K562 (cell line): Measurements from ENCODE around the gene SORCS2. TPM values are rescaled to one million over a fixed set of nuclear protein-coding genes. Genes with fewer than 3 reads are reported as not detected.

Experiments used
- ATAC-seq: fragments of 200-7000 bp; cut with Tn5 transposase; 3 replicates; pipeline ENCODE4 v1.9.1; 2020; ENCODE audit warnings: moderate library complexity
- BruUV-seq: library from RNA; stranded (reverse); fragments of 400-500 nt; replicated peaks from 2 replicates; lab custom pipeline; 2021; lab: Mats Ljungman, UMichigan
- CTCF ChIA-PET: fragments of 300-600 bp; formaldehyde crosslinking; extraction: SDS; loops from one replicate; lab custom pipeline; 2021; ENCODE audit warnings: low intra/inter-chr PET ratio; lab: Yijun Ruan, JAX
- POLR2A ChIA-PET: fragments of 300-600, 350-650 bp; sonication (Branson Sonifier 250); formaldehyde crosslinking; extraction: SDS; loops from one replicate; lab custom pipeline; 2021; ENCODE audit warnings: antibody characterized with exemption, inconsistent platforms; lab: Yijun Ruan, JAX
- DNase-seq, 4 experiments: peaks; one replicate each; pipeline versions ENCODE4 v3.0.0 to v3.0.0-alpha.2; 2011 to 2018; ENCODE audit warnings: low spot score in 3 of 4, mixed read lengths in 3 of 4; ENCODE audit errors: extremely low read depth in 1 of 4
- FAIRE-seq: peaks from 2 replicates; lab custom pipeline; 2011; peaks lifted over from hg19 to GRCh38; lab: Jason Lieb, UNC
- H2AFZ ChIP-seq: 2 replicates; pipeline ENCODE4 v1.6.0; 2011; ENCODE audit warnings: low read depth, low read length, control low read depth, inconsistent platforms
- H3K27ac ChIP-seq: fragments of 200-600 bp; 3 replicates; pipeline ENCODE4 v1.8.0; 2011; ENCODE audit warnings: low read depth, mild to moderate bottlenecking, control low read depth, inconsistent platforms, low read length, moderate library complexity, mixed read lengths; ENCODE audit errors: extremely low read depth
- H3K27me3 ChIP-seq, 2 experiments: fragments of 300-600 bp in 1 of 2; 2 replicates in 1 of 2; 3 replicates in 1 of 2; pipeline versions ENCODE4 v1.6.0 to v1.8.0; 2011; ENCODE audit warnings: inconsistent platforms in 2 of 2, low read length in 2 of 2, mild to moderate bottlenecking in 1 of 2, mixed read lengths in 1 of 2, moderate library complexity in 1 of 2; ENCODE audit not compliant: control insufficient read depth in 2 of 2, insufficient read depth in 2 of 2
- H3K36me3 ChIP-seq: fragments of 300-600 bp; 3 replicates; pipeline ENCODE4 v1.8.0; 2011; ENCODE audit warnings: mild to moderate bottlenecking, low read length, inconsistent platforms; ENCODE audit not compliant: control insufficient read depth, insufficient read depth
- H3K4me1 ChIP-seq, 2 experiments: fragments of 200-600 bp in 1 of 2; replicated peaks in 1 of 2; 2 replicates in 1 of 2; 3 replicates in 1 of 2; pipeline versions ENCODE4 v1.5.1 to v1.8.0; 2011; ENCODE audit warnings: inconsistent platforms in 2 of 2, low read length in 2 of 2, mild to moderate bottlenecking in 1 of 2, mixed read lengths in 1 of 2, moderate library complexity in 1 of 2; ENCODE audit not compliant: control insufficient read depth in 2 of 2, insufficient read depth in 2 of 2
- H3K4me2 ChIP-seq: 2 replicates; pipeline ENCODE4 v1.6.1; 2011; ENCODE audit warnings: low read length, control low read depth, inconsistent platforms, mixed read lengths; ENCODE audit not compliant: insufficient read depth
- H3K4me3 ChIP-seq: fragments of 200-600 bp; sonication (generic), shearing (Covaris generic); 2 replicates; pipeline ENCODE4 v1.5.1; 2016; ENCODE audit warnings: control low read depth, inconsistent platforms
- H3K79me2 ChIP-seq: fragments of 200-600 bp; 3 replicates; pipeline ENCODE4 v1.8.0; 2011; ENCODE audit warnings: low read length, inconsistent platforms; ENCODE audit not compliant: control insufficient read depth, insufficient read depth
- H3K9ac ChIP-seq, 2 experiments: 2 replicates each; pipeline versions ENCODE4 v1.6.0 to v1.6.1; 2011; ENCODE audit warnings: low read depth in 2 of 2, low read length in 2 of 2, control low read depth in 1 of 2, inconsistent platforms in 1 of 2, mild to moderate bottlenecking in 1 of 2, mixed read lengths in 1 of 2; ENCODE audit not compliant: insufficient read depth in 1 of 2
- H3K9me1 ChIP-seq: one replicate; pipeline ENCODE4 v1.6.0; 2011; ENCODE audit warnings: inconsistent platforms, mild to moderate bottlenecking, low read length, moderate library complexity; ENCODE audit not compliant: control insufficient read depth, insufficient read depth
- H3K9me3 ChIP-seq: replicated peaks from 2 replicates; pipeline ENCODE4 v1.5.1; 2011; ENCODE audit warnings: low read depth, low read length, inconsistent platforms; ENCODE audit not compliant: control insufficient read depth, insufficient read depth
- H4K20me1 ChIP-seq: replicated peaks from 2 replicates; pipeline ENCODE4 v1.6.1; 2011; ENCODE audit warnings: low read length, inconsistent platforms, mixed read lengths; ENCODE audit not compliant: control insufficient read depth, insufficient read depth
- ATF7 ChIP-seq: fragments of 450-650 bp; IDR thresholded peaks from 2 replicates; pipeline ENCODE4 v1.7.1; 2014; ENCODE audit warnings: mild to moderate bottlenecking, moderate library complexity
- DMBX1 ChIP-seq: fragments of 250-450 bp; sonication (Bioruptor Pico); IDR thresholded peaks from 2 replicates; pipeline ENCODE4 v1.8.0; 2022; ENCODE audit warnings: inconsistent platforms, mild to moderate bottlenecking, moderate library complexity, borderline replicate concordance
- HMG20A ChIP-seq: fragments of 450-650 bp; formaldehyde crosslinking; conservative IDR thresholded peaks from 2 replicates; pipeline ENCODE4 v1.4.0; 2020; ENCODE audit warnings: mild to moderate bottlenecking, mixed read lengths
- SMAD4 ChIP-seq: fragments of 250-450 bp; sonication (Bioruptor Pico); conservative IDR thresholded peaks from 2 replicates; pipeline ENCODE4 v1.8.0; 2021; ENCODE audit warnings: inconsistent platforms, mild to moderate bottlenecking, moderate library complexity
- TCF7L2 ChIP-seq: fragments of 150-350 bp; IDR thresholded peaks from 2 replicates; pipeline ENCODE4 v1.6.1; 2016; ENCODE audit warnings: low read depth, mild to moderate bottlenecking, low read length, moderate library complexity
- ZNF3 ChIP-seq: fragments of 250-450 bp; sonication (Bioruptor Pico); IDR thresholded peaks from 2 replicates; pipeline ENCODE4 v1.5.0; 2021; ENCODE audit warnings: mild to moderate bottlenecking, moderate library complexity
- ZNF324 ChIP-seq: fragments of 250-450 bp; sonication (Bioruptor Pico); IDR thresholded peaks from 2 replicates; pipeline ENCODE4 v1.4.0; 2020; ENCODE audit warnings: mild to moderate bottlenecking
- ZNF695 ChIP-seq: fragments of 450-650 bp; formaldehyde crosslinking; IDR thresholded peaks from 2 replicates; pipeline ENCODE4 v1.4.0; 2020; ENCODE audit warnings: mild to moderate bottlenecking, moderate library complexity
- WGBS: fragments of 100-300 bp; shearing (Covaris generic); methylation state at CpG from one replicate; pipeline ENCODE4 v1.1.6; 2016; ENCODE audit warnings: low coverage, mixed read lengths; ENCODE audit not compliant: insufficient coverage; ENCODE audit errors: missing lambda C conversion rate; 5-methylcytosine and 5-hydroxymethylcytosine counted together
- in situ Hi-C: fragments of 300-500 bp; cut with MboI; formaldehyde crosslinking; loops from 4 replicates; pipeline ENCODE4 v1.15.0; 2018; ENCODE audit warnings: inconsistent platforms, mixed read lengths
- intact Hi-C: fragments of 100-400 bp; cut with micrococcal nuclease; formaldehyde crosslinking; loops from 2 replicates; pipeline ENCODE4 v1.14.2; 2022
- polyA plus RNA-seq, 8 experiments: library from polyadenylated mRNA; depleted of rRNA in 4 of 8; stranded (reverse) in 5 of 8; unstranded in 3 of 8; fragments of >200 nt; fragmentation: Nextera tagmentation in 2 of 8; fragmentation: Illumina TruSeq in 1 of 8; extraction: Ambion mirVana in 2 of 8; extraction: Trizol in 1 of 8; gene quantifications; 2 replicates each; pipeline versions ENCODE4 v1.2.1 to v1.2.3, GENCODE V29; 2011 to 2014; ENCODE audit warnings: inconsistent platforms in 1 of 8, missing spikeins in 1 of 8
- total RNA-seq, 7 experiments: library from RNA; depleted of rRNA in 6 of 7; stranded (reverse); fragments of >200 nt in 6 of 7; fragmentation: Illumina TruSeq in 2 of 7; extraction: Trizol in 2 of 7; gene quantifications; 2 replicates each; pipeline versions ENCODE4 v1.2.1 to v1.2.3, GENCODE V29; 2011 to 2021; ENCODE audit warnings: low replicate concordance in 1 of 7

SORCS2 gene
- total and polyA plus RNA-seq, 9 of the 15 experiments (the other 6 are each of a cell fraction or from before 2014, with no cell fraction given), result not detected

GRCh38 chr4:7723625-7724024, 531.3 kb downstream of the SORCS2 start:
- no peak for DNase-seq
- H3K27ac ChIP-seq, result no peak overlapping the region
- no peak overlapping the region for H2AFZ ChIP-seq
- intact Hi-C loops (loop anchor here (5.0 kb wide), 1 partner anchor 79 kb away; no protein-coding TSS in a partner anchor), in situ Hi-C loops (no loop called here)
- peaks cover 2% of the 10 kb centered on the region for H3K9me1 ChIP-seq
- H4K20me1 ChIP-seq, result peaks cover 7% of the 10 kb centered on the region; the same call in 1 of the 2 replicates
- H3K4me3 ChIP-seq, result no peak overlapping the region
- no peak overlapping the region for H3K4me2 ChIP-seq
- no peaks in the 10 kb centered on the region for H3K9me3 ChIP-seq
- H3K9ac ChIP-seq, result no peak overlapping the region
- H3K27me3 ChIP-seq, result peaks cover 18 to 29% of the 10 kb centered on the region in 2 experiments
- no peak for FAIRE-seq
- no peak for ATAC-seq
- CTCF ChIA-PET, result no interaction called here
- WGBS, result 15% methylated on average over 16 of the region's 16 CpGs
- H3K4me1 ChIP-seq, result peaks cover 0 to 10% of the 10 kb centered on the region in 2 experiments; a peak in 1 of 5 replicates
- H3K36me3 ChIP-seq, result no peaks in the 10 kb centered on the region
- POLR2A ChIA-PET, result no interaction called here
- no TSS peak for BruUV-seq
- no peaks in the 10 kb centered on the region for H3K79me2 ChIP-seq
- TF ChIP-seq TCF7L2 (no peak), ZNF324 (CRISPR knock-in tag) (no peak), ZNF695 (CRISPR knock-in tag) (no peak), ZNF3 (CRISPR knock-in tag) (no peak), DMBX1 (no peak), HMG20A (CRISPR knock-in tag) (no peak), ATF7 (no peak), SMAD4 (CRISPR knock-in tag) (no peak)
- TF ChIP-seq, all 486 proteins: peak for 0
